Cardiac muscle cell (in vitro differentiated cells and primary cell): Measurements from ENCODE around the gene PTTG2. TPM values are rescaled to one million over a fixed set of nuclear protein-coding genes. Genes with fewer than 3 reads are reported as not detected.

ENCODE experiments used
- DNase-seq, 2 donors: peaks; one replicate each; pipeline versions ENCODE4 v3.0.0 to v3.0.0-alpha.2; 2010 to 2017; ENCODE audit warnings: low read depth in 1 of 2, low spot score in 1 of 2
- H3K27ac ChIP-seq: fragments of 200-600 bp; sonication (generic); 2 replicates; pipeline ENCODE4 v1.5.1; 2016
- H3K27me3 ChIP-seq: fragments of 200-600 bp; sonication (generic); 2 replicates; pipeline ENCODE4 v1.6.0; 2016; ENCODE audit warnings: control low read depth
- H3K36me3 ChIP-seq: fragments of 200-600 bp; sonication (generic); 2 replicates; pipeline ENCODE4 v1.5.1; 2016; ENCODE audit warnings: control low read depth
- H3K4me1 ChIP-seq: fragments of 200-600 bp; sonication (generic); 2 replicates; pipeline ENCODE4 v1.8.1; 2017; ENCODE audit warnings: low read depth, mild to moderate bottlenecking, mixed run types
- H3K4me3 ChIP-seq: fragments of 200-600 bp; sonication (generic); 2 replicates; pipeline ENCODE4 v1.5.1; 2016; ENCODE audit warnings: mild to moderate bottlenecking
- H3K9me3 ChIP-seq: fragments of 200-600 bp; sonication (generic); 2 replicates; pipeline ENCODE4 v1.5.1; 2017; ENCODE audit warnings: low read depth, mild to moderate bottlenecking, control low read depth
- polyA plus RNA-seq: library from polyadenylated mRNA; unstranded; fragments of >200 nt; fragmentation: Nextera tagmentation; extraction: Ambion mirVana; gene quantifications from 2 replicates; pipeline ENCODE4 v1.2.1, GENCODE V29; 2016
- total RNA-seq: library from RNA; depleted of rRNA; stranded (reverse); fragments of >200 nt; gene quantifications from 2 replicates; pipeline ENCODE4 v1.2.3, GENCODE V29; 2016
- TF ChIP-seq, protein P1 (sequence below): IDR thresholded peaks from 2 replicates; pipeline ENCODE4 v1.5.1; 2012; ENCODE audit warnings: low read depth, mild to moderate bottlenecking, low read length

Gene PTTG2
- total and polyA plus RNA-seq, 2 experiments from 2014 or later = not detected

DNA sequence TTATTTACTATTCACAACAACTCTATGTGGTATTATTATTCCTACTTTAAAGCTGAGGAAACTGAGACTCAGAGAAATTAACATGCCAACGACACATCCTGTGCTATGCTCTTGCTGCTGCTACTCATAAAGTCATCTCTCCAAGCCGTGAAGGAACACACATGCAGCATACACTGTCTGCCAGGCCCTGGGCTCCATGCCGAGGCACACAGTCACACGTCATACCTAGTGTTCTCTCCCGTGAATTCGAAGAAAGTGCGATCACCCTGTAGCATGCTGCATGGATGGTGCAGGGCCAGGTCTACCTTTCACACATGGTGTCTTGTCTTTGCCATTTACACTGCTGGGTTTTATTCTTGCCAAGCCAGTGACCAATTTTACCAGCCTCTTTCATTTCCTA lies 35.3 kb upstream of the PTTG2 start:
- Histone ChIP-seq H3K36me3 (no peaks in the 10 kb centered on the region), H3K9me3 (no peaks in the 10 kb centered on the region), H3K4me3 (no peak overlapping the region), H3K27me3 (no peaks in the 10 kb centered on the region), H3K4me1 (no peaks in the 10 kb centered on the region), H3K27ac (no peak overlapping the region)
- TF ChIP-seq, protein P1, sequence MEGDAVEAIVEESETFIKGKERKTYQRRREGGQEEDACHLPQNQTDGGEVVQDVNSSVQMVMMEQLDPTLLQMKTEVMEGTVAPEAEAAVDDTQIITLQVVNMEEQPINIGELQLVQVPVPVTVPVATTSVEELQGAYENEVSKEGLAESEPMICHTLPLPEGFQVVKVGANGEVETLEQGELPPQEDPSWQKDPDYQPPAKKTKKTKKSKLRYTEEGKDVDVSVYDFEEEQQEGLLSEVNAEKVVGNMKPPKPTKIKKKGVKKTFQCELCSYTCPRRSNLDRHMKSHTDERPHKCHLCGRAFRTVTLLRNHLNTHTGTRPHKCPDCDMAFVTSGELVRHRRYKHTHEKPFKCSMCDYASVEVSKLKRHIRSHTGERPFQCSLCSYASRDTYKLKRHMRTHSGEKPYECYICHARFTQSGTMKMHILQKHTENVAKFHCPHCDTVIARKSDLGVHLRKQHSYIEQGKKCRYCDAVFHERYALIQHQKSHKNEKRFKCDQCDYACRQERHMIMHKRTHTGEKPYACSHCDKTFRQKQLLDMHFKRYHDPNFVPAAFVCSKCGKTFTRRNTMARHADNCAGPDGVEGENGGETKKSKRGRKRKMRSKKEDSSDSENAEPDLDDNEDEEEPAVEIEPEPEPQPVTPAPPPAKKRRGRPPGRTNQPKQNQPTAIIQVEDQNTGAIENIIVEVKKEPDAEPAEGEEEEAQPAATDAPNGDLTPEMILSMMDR = no peak
- no peak for DNase-seq

- TF ChIP-seq, protein P1 = no peak
- H3K9me3 ChIP-seq = no peaks in the 10 kb centered on the region
- no peak overlapping the region for H3K4me3 ChIP-seq
- no peak for DNase-seq
- no peaks in the 10 kb centered on the region for H3K36me3 ChIP-seq
- peaks cover 3% of the 10 kb centered on the region for H3K4me1 ChIP-seq
- H3K27ac ChIP-seq = no peak overlapping the region
- no peaks in the 10 kb centered on the region for H3K27me3 ChIP-seq
Observed at GRCh38 chr4:37927434-37927833, 32.8 kb upstream of the PTTG2 start.

DNA sequence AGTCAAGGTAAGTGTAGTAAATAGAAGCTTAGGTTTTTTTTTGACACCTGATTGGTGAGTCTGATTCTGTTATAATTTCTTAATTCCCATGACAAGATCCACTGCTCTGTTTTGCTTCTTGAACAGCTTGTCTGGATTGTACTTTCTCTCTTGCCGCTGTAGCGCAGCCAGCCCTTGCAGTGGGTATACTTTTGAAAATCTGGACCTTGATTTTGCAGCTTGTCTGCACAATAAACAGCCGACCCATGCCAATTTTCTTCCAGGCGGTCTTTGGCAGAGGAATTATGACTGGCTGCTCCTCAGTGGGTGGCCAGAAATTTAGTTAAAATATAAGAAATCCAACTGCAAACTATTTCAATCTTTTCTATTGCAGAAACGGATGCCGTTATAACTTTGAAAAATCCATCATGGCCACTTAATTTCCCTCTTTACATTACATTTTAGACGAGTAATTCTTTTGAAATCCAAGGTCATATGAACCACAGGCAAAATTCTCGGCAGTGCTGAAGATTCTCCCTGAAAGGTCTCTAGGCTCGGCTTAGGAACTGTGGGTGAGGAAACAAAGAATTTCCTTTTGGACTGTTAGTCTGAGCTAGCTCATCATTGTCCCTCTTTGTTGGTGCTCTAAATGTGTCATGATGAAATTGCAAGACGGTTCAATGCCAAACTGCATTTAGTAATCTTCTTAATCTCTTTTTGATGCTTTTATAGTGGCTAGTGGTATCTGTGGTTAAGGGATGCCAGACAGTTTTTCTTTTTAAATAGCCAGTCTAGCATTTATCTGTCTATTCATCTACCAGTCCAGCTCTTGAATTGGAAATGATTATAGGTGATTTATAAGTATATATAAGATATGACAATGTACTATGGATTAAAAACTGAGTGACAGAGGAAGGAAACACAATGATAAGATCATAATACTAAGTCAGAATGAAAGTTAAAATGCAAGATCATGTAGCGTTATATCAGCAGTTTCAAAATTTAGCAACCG lies 31.5 kb upstream of the PTTG2 start:
- Histone ChIP-seq H3K9me3 (no peaks in the 10 kb centered on the region), H3K27ac (no peak overlapping the region), H3K36me3 (no peaks in the 10 kb centered on the region), H3K27me3 (no peaks in the 10 kb centered on the region), H3K4me1 (peaks cover 3% of the 10 kb centered on the region), H3K4me3 (no peak overlapping the region)
- DNase-seq = peak in 1 of 2 donors; percentile 14
- TF ChIP-seq, protein P1 = no peak

- no peak overlapping the region for H3K27ac ChIP-seq
- no peak overlapping the region for H3K4me3 ChIP-seq
- no peaks in the 10 kb centered on the region for H3K36me3 ChIP-seq
- H3K27me3 ChIP-seq = no peaks in the 10 kb centered on the region
- peaks cover 3% of the 10 kb centered on the region for H3K4me1 ChIP-seq
- TF ChIP-seq, protein P1 = no peak
- no peak for DNase-seq
- no peaks in the 10 kb centered on the region for H3K9me3 ChIP-seq
Observed at GRCh38 chr4:37934096-37934495, 26.1 kb upstream of the PTTG2 start.

GRCh38 chr4:37934609-37935008 lies 25.6 kb upstream of the PTTG2 start:
- H3K9me3 ChIP-seq = no peaks in the 10 kb centered on the region
- H3K36me3 ChIP-seq = no peaks in the 10 kb centered on the region
- DNase-seq = no peak
- no peaks in the 10 kb centered on the region for H3K27me3 ChIP-seq
- no peak overlapping the region for H3K27ac ChIP-seq
- TF ChIP-seq, protein P1 = no peak
- peaks cover 3% of the 10 kb centered on the region for H3K4me1 ChIP-seq
- H3K4me3 ChIP-seq = no peak overlapping the region
